RWPE2 (cell line): ENCODE measurements around the gene TSHZ1.

Source experiments
- ATAC-seq: fragments of 200-7000 bp; cut with Tn5 transposase; 3 replicates; pipeline ENCODE4 v1.9.1; 2021; ENCODE audit warnings: low read depth
- DNase-seq: peaks from one replicate; pipeline ENCODE4 v3.0.0-alpha.2; 2020; ENCODE audit warnings: low spot score
- H3K27ac ChIP-seq: fragments of 450-650 bp; 2 replicates; pipeline ENCODE4 v1.5.1; 2017; ENCODE audit warnings: mild to moderate bottlenecking; ENCODE audit not compliant: poor library complexity, severe bottlenecking
- H3K27me3 ChIP-seq: fragments of 250-450 bp; sonication (Bioruptor Pico); 2 replicates; pipeline ENCODE4 v1.5.1; 2021; ENCODE audit warnings: mild to moderate bottlenecking, moderate library complexity; ENCODE audit not compliant: insufficient read depth, poor library complexity, severe bottlenecking
- H3K36me3 ChIP-seq: fragments of 250-450 bp; sonication (Bioruptor Pico); 2 replicates; pipeline ENCODE4 v1.5.1; 2020; ENCODE audit warnings: low read depth, mild to moderate bottlenecking, moderate library complexity
- H3K4me1 ChIP-seq: fragments of 250-450 bp; sonication (Bioruptor Pico); 2 replicates; pipeline ENCODE4 v1.5.1; 2021; ENCODE audit warnings: mild to moderate bottlenecking, moderate library complexity; ENCODE audit not compliant: insufficient read depth, poor library complexity, severe bottlenecking
- H3K4me3 ChIP-seq: fragments of 250-450 bp; sonication (Bioruptor Pico); 2 replicates; pipeline ENCODE4 v1.5.1; 2021; ENCODE audit warnings: mild to moderate bottlenecking, moderate library complexity; ENCODE audit not compliant: severe bottlenecking
- H3K9me3 ChIP-seq: fragments of 250-450 bp; sonication (Bioruptor Pico); 2 replicates; pipeline ENCODE4 v1.5.1; 2021; ENCODE audit warnings: mild to moderate bottlenecking, moderate library complexity; ENCODE audit not compliant: severe bottlenecking
- TF ChIP-seq, protein P1 (sequence below): fragments of 450-650 bp; IDR thresholded peaks from one replicate; pipeline ENCODE4 v1.5.1; 2017; ENCODE audit warnings: mild to moderate bottlenecking, moderate library complexity; ENCODE audit not compliant: poor library complexity, severe bottlenecking

The TSHZ1 gene

DNA sequence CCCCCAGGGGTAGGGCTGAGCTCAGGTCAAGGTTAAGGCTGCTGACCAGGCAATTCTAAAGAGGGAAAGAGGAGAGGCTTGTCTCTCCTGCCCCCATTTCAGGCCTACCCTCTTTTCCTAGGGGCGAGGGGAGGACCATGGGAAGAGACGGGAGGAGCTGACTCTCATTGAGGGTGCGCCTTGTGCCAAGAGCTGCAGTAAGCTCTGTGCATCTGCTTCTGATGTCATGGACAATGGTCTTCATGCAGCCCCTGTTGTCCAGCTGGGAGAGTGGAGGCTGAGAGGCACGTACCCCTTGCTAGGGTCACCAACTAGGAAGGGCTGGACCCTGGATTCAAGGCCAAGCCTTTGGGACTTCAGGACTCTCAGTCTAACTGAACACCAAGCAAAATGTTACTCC lies 46.9 kb upstream of the TSHZ1 start:
- Histone ChIP-seq H3K27ac (no peak overlapping the region), H3K36me3 (no peaks in the 10 kb centered on the region), H3K9me3 (no peaks in the 10 kb centered on the region), H3K4me3 (no peak overlapping the region), H3K4me1 (no peaks in the 10 kb centered on the region), H3K27me3 (peaks cover 22% of the 10 kb centered on the region)
- no peak for DNase-seq
- no peak for ATAC-seq
- TF ChIP-seq, protein P1, sequence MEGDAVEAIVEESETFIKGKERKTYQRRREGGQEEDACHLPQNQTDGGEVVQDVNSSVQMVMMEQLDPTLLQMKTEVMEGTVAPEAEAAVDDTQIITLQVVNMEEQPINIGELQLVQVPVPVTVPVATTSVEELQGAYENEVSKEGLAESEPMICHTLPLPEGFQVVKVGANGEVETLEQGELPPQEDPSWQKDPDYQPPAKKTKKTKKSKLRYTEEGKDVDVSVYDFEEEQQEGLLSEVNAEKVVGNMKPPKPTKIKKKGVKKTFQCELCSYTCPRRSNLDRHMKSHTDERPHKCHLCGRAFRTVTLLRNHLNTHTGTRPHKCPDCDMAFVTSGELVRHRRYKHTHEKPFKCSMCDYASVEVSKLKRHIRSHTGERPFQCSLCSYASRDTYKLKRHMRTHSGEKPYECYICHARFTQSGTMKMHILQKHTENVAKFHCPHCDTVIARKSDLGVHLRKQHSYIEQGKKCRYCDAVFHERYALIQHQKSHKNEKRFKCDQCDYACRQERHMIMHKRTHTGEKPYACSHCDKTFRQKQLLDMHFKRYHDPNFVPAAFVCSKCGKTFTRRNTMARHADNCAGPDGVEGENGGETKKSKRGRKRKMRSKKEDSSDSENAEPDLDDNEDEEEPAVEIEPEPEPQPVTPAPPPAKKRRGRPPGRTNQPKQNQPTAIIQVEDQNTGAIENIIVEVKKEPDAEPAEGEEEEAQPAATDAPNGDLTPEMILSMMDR = no peak

DNA sequence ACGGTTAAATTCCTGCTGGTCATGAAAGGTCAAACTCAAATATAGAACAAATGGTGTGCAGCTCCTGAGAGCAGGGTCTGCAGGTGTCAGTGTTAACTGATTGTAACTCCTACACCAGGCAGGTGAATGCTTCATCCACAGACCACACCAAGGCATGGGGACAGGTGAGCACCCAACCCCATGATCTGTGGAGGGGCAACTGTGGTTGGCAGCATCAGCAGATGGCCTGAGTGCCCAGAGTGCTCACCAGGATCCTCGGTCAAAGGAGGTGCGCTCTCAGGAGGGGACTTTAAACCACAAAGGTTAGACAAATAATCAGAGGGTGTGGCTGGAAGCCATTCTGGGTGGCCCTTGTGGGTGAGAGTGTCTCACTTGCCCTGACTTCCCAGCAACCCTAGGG lies 46.1 kb upstream of the TSHZ1 start:
- peaks cover 24% of the 10 kb centered on the region for H3K27me3 ChIP-seq
- no peaks in the 10 kb centered on the region for H3K4me1 ChIP-seq
- TF ChIP-seq, protein P1 = no peak
- H3K36me3 ChIP-seq = no peaks in the 10 kb centered on the region
- no peak overlapping the region for H3K4me3 ChIP-seq
- ATAC-seq (no peak), DNase-seq (no peak)
- no peak overlapping the region for H3K27ac ChIP-seq
- H3K9me3 ChIP-seq = no peaks in the 10 kb centered on the region

DNA sequence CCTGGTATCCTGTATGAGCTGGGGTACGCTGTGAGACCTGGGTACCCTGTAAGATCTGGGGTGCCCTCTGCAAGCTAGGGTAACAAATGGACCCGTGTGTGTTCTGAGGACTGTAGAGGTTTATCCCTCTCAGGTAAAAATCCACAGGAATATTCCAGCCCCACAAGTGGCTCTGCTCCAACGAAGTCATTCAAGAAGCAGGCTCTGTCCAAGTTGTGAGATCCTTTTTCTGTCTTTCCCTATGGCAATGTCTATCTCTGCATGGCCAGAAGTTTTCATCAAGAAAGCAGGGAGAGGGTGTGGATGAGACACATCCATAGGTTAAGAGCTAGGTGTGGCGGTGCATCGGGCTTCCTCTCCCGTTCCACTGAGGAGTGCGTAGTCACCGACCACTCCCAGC lies 44.7 kb upstream of the TSHZ1 start:
- TF ChIP-seq, protein P1 = no peak
- H3K36me3 ChIP-seq = no peaks in the 10 kb centered on the region
- peaks cover 15% of the 10 kb centered on the region for H3K27me3 ChIP-seq
- DNase-seq (no peak), ATAC-seq (no peak)
- no peak overlapping the region for H3K27ac ChIP-seq
- no peak overlapping the region for H3K4me3 ChIP-seq
- H3K9me3 ChIP-seq = no peaks in the 10 kb centered on the region
- no peaks in the 10 kb centered on the region for H3K4me1 ChIP-seq

DNA sequence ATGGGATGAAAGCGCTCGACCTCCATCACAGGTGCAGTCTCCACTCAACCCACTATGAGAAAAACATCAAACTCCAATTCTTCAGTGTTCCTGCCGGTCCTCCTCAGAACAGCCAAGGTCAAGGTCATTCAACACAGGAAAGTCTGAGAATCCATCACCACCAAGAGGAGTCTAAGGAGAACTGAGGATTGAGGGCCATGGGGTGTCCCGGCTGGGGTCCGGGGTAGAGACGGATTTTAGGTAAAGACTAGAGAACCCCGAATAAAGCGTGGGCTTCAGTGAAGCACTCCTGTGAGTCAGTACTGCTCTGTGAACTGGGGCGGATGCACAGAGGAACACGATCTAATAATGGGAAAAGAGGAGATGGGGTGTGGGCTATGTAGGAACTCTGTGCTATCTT lies 43.5 kb upstream of the TSHZ1 start:
- DNase-seq (no peak), ATAC-seq (no peak)
- H3K4me1 ChIP-seq = no peaks in the 10 kb centered on the region
- no peaks in the 10 kb centered on the region for H3K36me3 ChIP-seq
- H3K9me3 ChIP-seq = no peaks in the 10 kb centered on the region
- H3K4me3 ChIP-seq = no peak overlapping the region
- TF ChIP-seq, protein P1 = no peak
- H3K27ac ChIP-seq = no peak overlapping the region
- peaks cover 15% of the 10 kb centered on the region for H3K27me3 ChIP-seq

DNA sequence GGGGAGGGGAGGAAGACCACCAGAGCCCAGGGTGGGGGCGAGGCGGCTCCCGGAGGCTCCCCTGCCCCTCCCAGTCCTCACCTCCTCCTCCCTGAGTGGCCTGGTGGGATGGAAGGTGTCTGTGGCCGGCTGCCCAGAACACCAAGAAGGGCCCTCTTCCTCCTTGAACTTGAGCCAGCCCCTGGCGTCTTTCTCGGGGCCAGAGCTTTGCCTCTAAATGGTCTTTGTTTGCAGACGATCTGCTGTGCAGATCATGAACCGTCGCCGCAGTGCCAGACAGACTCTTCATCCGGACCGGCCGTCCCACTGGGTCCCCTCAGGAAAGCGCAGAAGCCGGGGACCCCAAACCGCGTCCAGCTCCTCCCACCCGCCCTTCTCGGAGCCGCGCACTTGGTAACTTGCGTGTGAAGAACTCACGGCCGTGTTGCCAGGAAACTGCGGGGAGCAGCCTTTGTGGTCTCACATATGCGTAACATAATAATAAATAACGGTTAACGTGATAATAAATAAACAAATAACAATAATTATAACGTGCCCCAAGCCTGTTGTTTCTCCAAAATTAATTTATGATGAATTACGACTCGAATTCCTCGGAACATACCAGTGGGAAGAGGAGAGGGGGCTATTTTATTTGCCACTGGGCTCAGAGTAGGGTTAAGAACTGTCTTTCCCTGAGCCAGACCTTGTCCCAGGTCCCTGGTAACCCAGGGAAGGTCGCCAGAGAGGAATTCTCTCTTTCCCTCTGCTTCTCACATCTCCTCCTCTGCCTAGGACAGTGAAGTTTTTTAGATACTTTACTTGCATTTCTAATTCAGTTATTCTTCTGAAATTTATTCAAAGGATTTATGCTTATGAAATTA lies 42.6 kb upstream of the TSHZ1 start:
- TF ChIP-seq, protein P1 = no peak
- peak; percentile 29; the same call in 1 of the 3 replicates for ATAC-seq
- no peak overlapping the region for H3K27ac ChIP-seq
- no peaks in the 10 kb centered on the region for H3K36me3 ChIP-seq
- H3K27me3 ChIP-seq = peaks cover 15% of the 10 kb centered on the region
- H3K4me3 ChIP-seq = no peak overlapping the region
- H3K4me1 ChIP-seq = no peaks in the 10 kb centered on the region
- no peaks in the 10 kb centered on the region for H3K9me3 ChIP-seq
- DNase-seq = no peak
